GM10266 (cell line): ENCODE results near the gene ZNF69.
"Not testable (repeated sequence)": the region's sequence is repeated elsewhere in the genome, so short reads cannot be mapped to it uniquely, and the experiment has no call there.

ENCODE experiments used
- DNase-seq: peaks from one replicate; pipeline ENCODE4 v3.0.0; 2012; ENCODE audit errors: extremely low spot score
- CTCF ChIP-seq: IDR thresholded peaks from 2 replicates; pipeline ENCODE4 v1.5.1; 2012; ENCODE audit warnings: mild to moderate bottlenecking, low read depth; ENCODE audit not compliant: control insufficient read depth, insufficient read depth; ENCODE audit errors: missing control alignments

Gene ZNF69

GRCh38 chr19:11880598-11880997, 7.0 kb upstream of the ZNF69 start:
- no peak for TF ChIP-seq CTCF
- DNase-seq: no peak

DNA sequence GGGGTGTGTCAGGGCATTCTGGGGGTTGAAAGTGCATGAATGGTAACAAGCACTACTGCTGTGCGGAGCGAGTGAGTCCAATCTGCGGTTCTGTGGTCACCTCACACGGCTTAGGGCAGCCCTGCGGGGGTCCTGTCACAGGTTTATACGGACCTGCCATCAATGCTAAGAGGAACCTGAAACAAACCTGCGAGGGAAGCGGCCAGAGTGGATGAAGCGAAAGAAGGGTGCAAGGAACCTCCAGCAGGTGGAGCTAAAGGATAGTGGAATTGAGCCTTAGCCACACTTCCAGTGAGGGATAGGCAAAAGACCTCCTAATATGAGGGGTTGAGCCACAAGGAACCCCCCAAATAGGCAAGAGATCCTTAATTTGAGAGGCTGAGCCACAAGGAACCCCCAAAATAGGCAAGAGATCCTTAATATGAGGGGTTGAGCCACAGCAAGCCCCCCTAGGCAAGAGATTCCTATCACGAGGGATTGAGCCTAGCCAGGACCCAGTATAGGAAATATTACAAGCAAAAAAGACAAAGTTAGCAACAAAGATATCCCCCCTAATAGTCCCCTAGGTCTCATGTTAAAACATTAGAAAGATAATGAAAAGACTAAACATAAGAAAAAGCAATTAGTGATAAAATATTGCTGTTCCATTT, 6.3 kb upstream of the ZNF69 start:
- peak; percentile 42 for DNase-seq
- peak; percentile 47 for TF ChIP-seq CTCF

DNA sequence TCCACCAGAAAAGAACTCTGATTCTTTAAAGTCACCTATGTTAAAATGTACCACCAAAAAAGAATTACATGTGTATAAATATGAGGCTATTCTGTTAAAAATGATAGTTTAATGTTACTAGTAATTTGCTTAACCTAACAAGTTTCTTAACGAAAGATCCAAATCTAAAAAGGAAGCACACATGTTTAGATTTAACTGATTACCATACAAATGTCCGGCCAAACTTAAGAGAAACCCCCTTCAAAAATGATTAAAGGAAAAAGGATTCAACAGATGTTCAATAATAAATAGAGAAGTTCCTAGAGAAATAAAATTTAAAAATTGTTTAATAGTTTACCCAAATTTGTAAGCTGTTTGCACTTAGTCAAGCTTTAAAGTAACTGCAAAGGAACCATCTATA, 5.0 kb upstream of the ZNF69 start:
- DNase-seq: no peak
- no peak for TF ChIP-seq CTCF

GRCh38 chr19:11887234-11887610, 360 bp upstream of the ZNF69 start:
- DNase-seq: no peak
- TF ChIP-seq CTCF: no peak

GRCh38 chr19:11889901-11890300, 2.3 kb downstream of the ZNF69 start:
- not testable (repeated sequence) for DNase-seq

DNA sequence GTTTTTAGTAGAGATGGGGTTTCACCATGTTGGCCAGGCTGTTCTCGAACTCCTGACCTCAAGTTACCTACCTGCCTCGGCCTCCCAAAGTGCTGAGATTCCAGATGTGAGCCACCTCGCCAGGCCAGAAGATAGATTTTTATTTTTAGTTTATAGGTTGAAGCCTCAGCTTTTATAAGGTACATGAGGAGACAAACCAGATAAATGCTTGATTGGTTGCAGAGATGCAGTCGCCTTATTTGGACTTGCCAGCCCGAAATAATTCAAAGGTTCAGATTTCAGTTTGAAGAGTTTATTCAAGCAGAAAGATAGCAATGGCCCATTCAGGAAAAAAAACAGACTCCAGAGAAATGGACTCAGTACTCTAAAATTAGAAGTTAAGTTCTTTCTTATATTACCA, 3.1 kb downstream of the ZNF69 start:
- TF ChIP-seq CTCF: no peak
- no peak for DNase-seq

GRCh38 chr19:11894851-11895250, 7.3 kb downstream of the ZNF69 start:
- no peak for TF ChIP-seq CTCF
- DNase-seq: no peak

- TF ChIP-seq CTCF: no peak
These were observed 14.6 kb downstream of the ZNF69 start for GRCh38 chr19:11902228-11902627.

More at GRCh38 chr19:11902228-11902627, 14.6 kb downstream of the ZNF69 start:
- no peak for DNase-seq
